Measurements from ENCODE around the gene PAGR1. TPM values are rescaled to one million over a fixed set of nuclear protein-coding genes. Genes with fewer than 3 reads are reported as not detected.

Gene PAGR1
- total and polyA plus RNA-seq, 2 of the 4 experiments (the other 2 are of a cell fraction): 10.6 to 22.1 TPM

- Histone ChIP-seq H3K27me3 (ENCODE audit: control insufficient read depth, insufficient read depth, low read length) (no peaks in the 10 kb centered on the region), H3K9me1 (ENCODE audit: insufficient read depth, low read length) (0 out of 2 replicates have a peak, but pooled peaks cover 3% of the 10 kb centered on the region), H3K14ac (replicated peaks; ENCODE audit: low read depth, low read length) (no peak overlapping the region), H3K27ac (ENCODE audit: insufficient read depth, low read length) (no peak overlapping the region), H3K36me3 (ENCODE audit: control insufficient read depth, insufficient read depth, low read length) (peaks cover 24% of the 10 kb centered on the region), H2AK9ac (replicated peaks; ENCODE audit: low read depth, low read length, poor library complexity) (no peak overlapping the region), H3K4ac (ENCODE audit: low read depth, low read length) (no peak overlapping the region), H3K4me1 (ENCODE audit: control insufficient read depth, insufficient read depth, low read length) (no peaks in the 10 kb centered on the region), H3K23ac (ENCODE audit: low read depth, low read length) (no peak overlapping the region), H3K9me3 (ENCODE audit: control insufficient read depth, insufficient read depth, low read length) (no peaks in the 10 kb centered on the region), H4K5ac (ENCODE audit: low read depth, low read length) (no peak overlapping the region), H3K4me3 (ENCODE audit: insufficient read depth, low read depth, low read length) (no peak overlapping the region), H3K79me1 (ENCODE audit: low read depth in 1 of 2, low read length in 2 of 2) (no peaks in the 10 kb centered on the region), H4K20me1 (ENCODE audit: insufficient read depth, low read length) (no peaks in the 10 kb centered on the region), H4K91ac (ENCODE audit: insufficient read depth, low read depth, low read length) (no peak overlapping the region), H2BK20ac (ENCODE audit: low read depth, low read length) (no peak overlapping the region), H3K9ac (ENCODE audit: low read depth, low read length) (no peak overlapping the region), H3K18ac (ENCODE audit: low read depth, low read length) (no peak overlapping the region), H4K8ac (ENCODE audit: low read depth in 2 of 2, low read length in 2 of 2) (no peak overlapping the region; a peak in 1 of 4 replicates), H2BK5ac (ENCODE audit: low read depth, low read length, poor library complexity, severe bottlenecking) (no peak overlapping the region), H2AFZ (replicated peaks; ENCODE audit: low read length, poor library complexity) (no peak overlapping the region), H3K56ac (ENCODE audit: extremely low read depth, insufficient read depth, low read length) (no peak overlapping the region), H3K4me2 (ENCODE audit: low read depth, low read length) (no peak overlapping the region), H2AK5ac (ENCODE audit: low read depth, low read length) (no peak overlapping the region), H2BK120ac (ENCODE audit: low read depth, low read length) (no peak overlapping the region), H2BK15ac (ENCODE audit: low read depth, low read length) (no peak overlapping the region)
- WGBS, 2 experiments (ENCODE audit: extremely low coverage in 2 of 2, insufficient read length in 1 of 2): no CpG with 5 or more reads among the region's 3 CpGs
- CTCF ChIA-PET: no interaction called here
- ATAC-seq (ENCODE audit: low read depth): no peak
- no peak for DNase-seq
- dilution Hi-C loops (cut with HindIII; ENCODE audit: low sequenced_read_pairs, unreplicated experiment): no loop called here
- no TSS peak for BruUV-seq (replicated peaks)
- intact Hi-C loops (cut with micrococcal nuclease): no loop called here
- in situ Hi-C loops (cut with MboI; ENCODE audit: low sequenced_read_pairs): no loop called here
- POLR2A ChIA-PET (ENCODE audit: unreplicated experiment): no interaction called here
- TF ChIP-seq RCOR1 (IDR thresholded peaks at IDR 0.05; ENCODE audit: insufficient replicate concordance, low read length) (no peak), NFE2L2 (IDR thresholded peaks at IDR 0.05; ENCODE audit: low read depth, low read length) (no peak), CEBPB (IDR thresholded peaks at IDR 0.05; ENCODE audit: low read depth, low read length) (no peak)
Observed at GRCh38 chr16:29850998-29851397, 35.0 kb downstream of the PAGR1 start.
